A673 (cell line): ENCODE results near the gene RTN4RL1. TPM values are rescaled to one million over a fixed set of nuclear protein-coding genes. Genes with fewer than 3 reads are reported as not detected.

Experiments used
- BruUV-seq: library from RNA; stranded (reverse); fragments of 400-500 nt; replicated peaks from 2 replicates; lab custom pipeline; 2021; lab: Mats Ljungman, UMichigan
- CTCF ChIA-PET: fragments of 300-600 bp; sonication (Branson Sonifier 250); formaldehyde crosslinking; loops from one replicate; lab custom pipeline; 2022; ENCODE audit warnings: antibody characterized with exemption; lab: Charles Lee
- POLR2A ChIA-PET: fragments of 300-600 bp; sonication (Branson Sonifier 250); formaldehyde crosslinking; loops from one replicate; lab custom pipeline; 2022; ENCODE audit warnings: antibody characterized with exemption; ENCODE audit not compliant: low non-redundant PET; lab: Charles Lee
- DNase-seq: peaks from one replicate; pipeline ENCODE4 v3.0.0-alpha.2; 2015; ENCODE audit warnings: low spot score
- H3K27ac ChIP-seq: fragments of 200-600 bp; sonication (generic); 2 replicates; pipeline ENCODE4 v1.5.1; 2016; ENCODE audit warnings: mixed run types, low read depth, mild to moderate bottlenecking, mixed read lengths, antibody characterized with exemption, low read length; ENCODE audit not compliant: poor library complexity, severe bottlenecking
- H3K27me3 ChIP-seq: fragments of 200-600 bp; sonication (generic); replicated peaks from 2 replicates; pipeline ENCODE4 v1.6.1; 2017; ENCODE audit warnings: mixed run types, low read depth, mild to moderate bottlenecking, mixed read lengths, antibody characterized with exemption, low read length; ENCODE audit not compliant: insufficient read depth, poor library complexity
- H3K36me3 ChIP-seq: fragments of 200-600 bp; sonication (generic); 2 replicates; pipeline ENCODE4 v1.6.1; 2016; ENCODE audit warnings: mixed run types, mild to moderate bottlenecking, mixed read lengths, antibody characterized with exemption, low read length; ENCODE audit not compliant: insufficient read depth, poor library complexity, severe bottlenecking
- H3K4me1 ChIP-seq: fragments of 200-600 bp; sonication (generic); 2 replicates; pipeline ENCODE4 v1.6.1; 2017; ENCODE audit warnings: mixed run types, mild to moderate bottlenecking, mixed read lengths, antibody characterized with exemption, low read length; ENCODE audit not compliant: insufficient read depth, poor library complexity, severe bottlenecking
- H3K4me3 ChIP-seq: fragments of 200-600 bp; sonication (generic); 2 replicates; pipeline ENCODE4 v1.5.1; 2016; ENCODE audit warnings: low read depth, mixed run types, mild to moderate bottlenecking, mixed read lengths, low read length; ENCODE audit not compliant: poor library complexity, severe bottlenecking
- H3K9me3 ChIP-seq: fragments of 200-600 bp; sonication (generic); 2 replicates; pipeline ENCODE4 v1.6.1; 2016; ENCODE audit warnings: mixed run types, low read depth, mild to moderate bottlenecking, mixed read lengths, antibody characterized with exemption, low read length; ENCODE audit not compliant: poor library complexity, severe bottlenecking
- EZH2 ChIP-seq: fragments of 200-600 bp; sonication (generic); IDR thresholded peaks from 2 replicates; pipeline ENCODE4 v1.6.1; 2017; ENCODE audit warnings: borderline replicate concordance, low read depth, mild to moderate bottlenecking, mixed read lengths, antibody characterized with exemption, low read length; ENCODE audit not compliant: poor library complexity, severe bottlenecking
- intact Hi-C: fragments of 100-400 bp; cut with micrococcal nuclease; formaldehyde crosslinking; loops from one replicate; pipeline ENCODE4 v1.10.0; 2022; ENCODE audit not compliant: unreplicated experiment
- total RNA-seq: library from RNA; stranded (reverse); gene quantifications from 2 replicates; pipeline ENCODE4 v1.2.3, GENCODE V29; 2021
- TF ChIP-seq, protein P1 (sequence below): fragments of 300-800, 200-600 bp; sonication (generic); conservative IDR thresholded peaks from 2 replicates; pipeline ENCODE4 v1.5.1; 2017; ENCODE audit warnings: low read depth, mild to moderate bottlenecking, antibody characterized with exemption, low read length, moderate library complexity, mixed read lengths

The RTN4RL1 gene
- total RNA-seq, 1 experiment from 2014 or later, result 0.80 TPM

DNA sequence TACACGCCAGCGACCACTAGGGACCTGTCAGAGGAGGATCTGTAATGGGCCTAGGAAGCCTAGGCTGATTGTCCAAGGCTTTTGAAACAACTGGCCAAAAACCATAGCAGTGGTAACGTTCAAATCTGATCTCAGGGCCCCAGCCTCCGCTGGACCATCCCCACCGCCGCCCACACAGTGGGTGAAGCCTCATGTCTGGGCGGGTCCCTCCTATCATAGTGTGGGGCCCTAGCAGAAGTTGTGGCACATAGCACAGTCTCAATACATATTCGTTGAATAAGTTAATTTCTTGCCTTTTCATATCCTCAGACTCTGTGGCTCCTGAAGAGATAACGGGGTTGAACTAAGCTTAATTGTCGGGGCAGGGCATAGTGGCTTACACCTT lies 5.6 kb upstream of the RTN4RL1 start:
- H3K4me1 ChIP-seq, result peaks cover 48% of the 10 kb centered on the region
- no peaks in the 10 kb centered on the region for H3K9me3 ChIP-seq
- intact Hi-C loops, result loop anchor here (5.0 kb wide), 1 partner anchor 198 kb away; the partner anchor contains the start of gene RPA1
- POLR2A ChIA-PET, result no interaction called here
- peak overlapping the region; percentile 98 for H3K4me3 ChIP-seq
- TSS peak; percentile 60 for BruUV-seq
- no peaks in the 10 kb centered on the region for H3K27me3 ChIP-seq
- no peak for DNase-seq
- peak overlapping the region; percentile 67 for H3K27ac ChIP-seq
- CTCF ChIA-PET, result interaction anchor here (0.6 kb wide), 1 partner anchor 72 kb away, joined by 11 read pairs; no protein-coding TSS in a partner anchor
- H3K36me3 ChIP-seq, result peaks cover 2% of the 10 kb centered on the region
- no peak for TF ChIP-seq EZH2
- TF ChIP-seq, protein P1, sequence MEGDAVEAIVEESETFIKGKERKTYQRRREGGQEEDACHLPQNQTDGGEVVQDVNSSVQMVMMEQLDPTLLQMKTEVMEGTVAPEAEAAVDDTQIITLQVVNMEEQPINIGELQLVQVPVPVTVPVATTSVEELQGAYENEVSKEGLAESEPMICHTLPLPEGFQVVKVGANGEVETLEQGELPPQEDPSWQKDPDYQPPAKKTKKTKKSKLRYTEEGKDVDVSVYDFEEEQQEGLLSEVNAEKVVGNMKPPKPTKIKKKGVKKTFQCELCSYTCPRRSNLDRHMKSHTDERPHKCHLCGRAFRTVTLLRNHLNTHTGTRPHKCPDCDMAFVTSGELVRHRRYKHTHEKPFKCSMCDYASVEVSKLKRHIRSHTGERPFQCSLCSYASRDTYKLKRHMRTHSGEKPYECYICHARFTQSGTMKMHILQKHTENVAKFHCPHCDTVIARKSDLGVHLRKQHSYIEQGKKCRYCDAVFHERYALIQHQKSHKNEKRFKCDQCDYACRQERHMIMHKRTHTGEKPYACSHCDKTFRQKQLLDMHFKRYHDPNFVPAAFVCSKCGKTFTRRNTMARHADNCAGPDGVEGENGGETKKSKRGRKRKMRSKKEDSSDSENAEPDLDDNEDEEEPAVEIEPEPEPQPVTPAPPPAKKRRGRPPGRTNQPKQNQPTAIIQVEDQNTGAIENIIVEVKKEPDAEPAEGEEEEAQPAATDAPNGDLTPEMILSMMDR, result peak; percentile 62

DNA sequence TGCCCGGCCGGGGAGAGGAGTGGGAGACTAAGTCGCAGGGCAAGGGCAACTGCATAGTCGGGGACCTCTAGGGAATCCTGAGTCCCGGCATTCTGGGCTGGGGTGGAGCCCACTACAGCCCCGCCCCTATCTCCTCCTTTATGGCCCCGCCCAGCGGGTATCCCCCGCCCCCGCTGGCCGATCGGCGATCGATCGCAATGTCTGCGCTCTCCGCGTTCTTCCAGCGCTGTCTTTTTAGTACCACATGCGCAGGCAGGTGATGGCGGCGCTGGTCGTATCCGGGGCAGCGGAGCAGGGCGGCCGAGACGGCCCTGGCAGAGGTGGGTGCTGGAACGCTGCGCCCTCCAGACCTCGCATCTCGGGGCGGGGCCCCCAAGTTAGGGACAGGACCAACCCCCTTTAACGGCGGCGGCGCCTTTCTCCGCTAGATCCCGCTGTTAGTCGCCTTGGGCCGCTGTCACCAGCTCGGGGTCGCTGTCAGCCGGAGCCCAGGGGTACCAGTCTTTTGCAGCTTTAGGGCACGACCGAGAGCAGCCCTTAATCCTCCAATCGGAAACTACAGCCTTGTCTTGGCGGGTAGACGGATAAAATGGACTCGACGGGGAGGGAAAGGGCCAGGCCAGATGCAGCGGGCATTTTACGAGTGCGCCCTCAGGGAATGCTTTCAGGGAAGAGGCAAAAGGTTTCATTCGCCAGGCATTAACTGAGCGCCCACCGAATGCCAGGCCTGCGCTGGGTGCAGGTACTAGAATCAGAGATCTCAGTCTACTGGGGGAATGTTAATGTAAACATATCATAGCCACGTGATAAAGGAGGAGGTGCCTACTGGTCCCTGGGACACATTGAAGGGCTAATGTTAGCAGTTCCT lies 5.0 kb upstream of the RTN4RL1 start, which contains the start of gene DPH1:
DPH1 (plus strand) TSS at position 243 of the 868 bp plus-strand sequence; CDS start at position 260, 17 bp downstream.
- DNase-seq, result peak; percentile 94
- Histone ChIP-seq H3K27me3 (no peaks in the 10 kb centered on the region), H3K4me1 (peaks cover 48% of the 10 kb centered on the region), H3K9me3 (no peaks in the 10 kb centered on the region), H3K27ac (peak within 1 kb of the TSS; percentile 67), H3K4me3 (peak within 1 kb of the TSS; percentile 98), H3K36me3 (no peaks in the 10 kb centered on the region)
- CTCF ChIA-PET, result no interaction called here
- TF ChIP-seq, protein P1, result no peak
- TF ChIP-seq EZH2, result no peak
- BruUV-seq, result no TSS peak
- intact Hi-C loops, result loop anchor here (5.0 kb wide), 1 partner anchor 198 kb away; the partner anchor contains the start of gene RPA1
- POLR2A ChIA-PET, result no interaction called here

DNA sequence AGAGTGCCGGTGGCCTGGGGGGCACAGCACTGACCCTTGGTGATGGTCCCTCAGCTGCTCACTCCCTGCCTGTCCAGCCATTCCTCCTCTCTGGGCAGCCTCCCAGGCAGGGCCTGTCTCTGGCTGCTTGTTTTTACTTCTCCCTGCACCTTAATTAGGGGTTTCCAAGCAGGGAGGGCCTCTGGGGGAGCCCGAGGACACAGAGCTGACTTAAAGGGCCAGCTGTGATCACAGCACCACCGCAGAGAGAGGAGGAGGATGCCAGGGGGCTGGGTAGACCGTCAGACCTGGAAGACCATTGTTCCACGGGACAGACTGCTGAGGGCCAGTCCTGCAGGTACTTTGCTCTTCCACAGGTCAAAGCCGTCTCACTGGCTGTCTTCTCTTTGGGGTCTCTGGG lies 3.6 kb upstream of the RTN4RL1 start:
- TF ChIP-seq EZH2, result no peak
- TF ChIP-seq, protein P1, result no peak; the same call in 1 of the 2 replicates
- Histone ChIP-seq H3K4me1 (peaks cover 47% of the 10 kb centered on the region), H3K27ac (peak overlapping the region; percentile 56), H3K9me3 (no peaks in the 10 kb centered on the region), H3K36me3 (no peaks in the 10 kb centered on the region), H3K27me3 (peaks cover 13% of the 10 kb centered on the region), H3K4me3 (no peak overlapping the region)
- BruUV-seq, result no TSS peak
- peak; percentile 56 for DNase-seq
- POLR2A ChIA-PET, result no interaction called here
- intact Hi-C loops, result no loop called here
- CTCF ChIA-PET, result no interaction called here
